IMR-90 (cell line): ENCODE measurements around the gene ZCCHC24.

ENCODE experiments used
- BHLHE40 ChIP-seq: fragments of 150-350 bp; IDR thresholded peaks from 2 replicates; pipeline ENCODE4 v1.6.1; 2016; ENCODE audit warnings: mild to moderate bottlenecking, low read depth, low read length
- CEBPB ChIP-seq: IDR thresholded peaks from 2 replicates; pipeline ENCODE4 v1.6.1; 2012; ENCODE audit warnings: low read depth, low read length, improper control_type of control experiment
- MXI1 ChIP-seq: IDR thresholded peaks from 2 replicates; pipeline ENCODE4 v1.6.1; 2012; ENCODE audit warnings: low read depth, mild to moderate bottlenecking, low read length, moderate library complexity, borderline replicate concordance
- RAD21 ChIP-seq: IDR thresholded peaks from 2 replicates; pipeline ENCODE4 v1.6.1; 2012; ENCODE audit warnings: low read length, improper control_type of control experiment
- TF ChIP-seq, protein P1 (sequence below): fragments of 150-350 bp; IDR thresholded peaks from 2 replicates; pipeline ENCODE4 v1.6.1; 2017; ENCODE audit warnings: mild to moderate bottlenecking, antibody characterized with exemption, low read length, low read depth

DNA sequence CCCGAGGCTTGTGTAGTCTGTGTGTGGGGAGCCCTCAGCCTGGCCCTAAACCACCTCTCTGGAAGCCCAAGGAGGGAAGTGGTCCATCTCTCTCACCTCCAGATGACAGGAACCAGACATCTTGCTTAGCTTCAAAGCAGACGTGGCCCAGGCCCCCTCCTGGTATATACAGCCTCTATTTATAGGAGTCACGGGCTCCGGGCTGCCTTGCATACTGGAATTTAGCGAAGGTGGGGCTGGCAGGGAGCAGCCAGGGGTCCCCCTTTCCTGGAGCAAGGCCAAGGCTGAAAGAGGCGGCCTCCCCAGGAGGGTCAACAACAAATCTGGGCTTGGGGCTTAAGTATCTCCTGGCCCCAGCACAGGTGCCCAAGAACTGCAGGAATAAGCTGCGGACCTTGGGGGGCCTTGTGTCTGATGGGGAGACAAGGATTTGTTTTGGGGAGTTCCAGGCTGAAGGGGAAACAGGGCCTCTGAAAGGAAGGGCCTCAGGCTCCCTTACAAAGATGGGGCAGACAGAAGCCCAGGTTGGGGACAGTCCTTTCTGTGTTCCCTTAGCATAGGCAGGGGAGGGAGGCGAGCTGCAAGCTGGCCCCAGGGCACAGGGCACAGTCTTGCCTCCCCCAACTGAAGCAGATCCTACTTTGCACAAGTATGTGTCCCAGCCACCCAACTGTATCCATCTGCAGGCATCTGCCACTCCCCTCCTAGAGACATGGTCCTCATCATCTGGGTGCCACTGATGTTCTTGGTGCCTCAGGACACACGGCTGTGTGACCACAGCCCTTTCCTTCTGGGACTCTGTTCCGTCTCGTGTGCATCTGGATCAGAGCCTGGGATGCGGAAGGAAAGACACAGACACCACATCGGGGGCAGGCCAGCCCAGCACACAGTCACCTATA lies 11.9 kb downstream of the ZCCHC24 start:
- TF ChIP-seq RAD21, result no peak
- no peak for TF ChIP-seq CEBPB
- no peak for TF ChIP-seq BHLHE40
- TF ChIP-seq, protein P1, sequence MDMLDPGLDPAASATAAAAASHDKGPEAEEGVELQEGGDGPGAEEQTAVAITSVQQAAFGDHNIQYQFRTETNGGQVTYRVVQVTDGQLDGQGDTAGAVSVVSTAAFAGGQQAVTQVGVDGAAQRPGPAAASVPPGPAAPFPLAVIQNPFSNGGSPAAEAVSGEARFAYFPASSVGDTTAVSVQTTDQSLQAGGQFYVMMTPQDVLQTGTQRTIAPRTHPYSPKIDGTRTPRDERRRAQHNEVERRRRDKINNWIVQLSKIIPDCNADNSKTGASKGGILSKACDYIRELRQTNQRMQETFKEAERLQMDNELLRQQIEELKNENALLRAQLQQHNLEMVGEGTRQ, result no peak
- no peak for TF ChIP-seq MXI1
